Activated T-cell treated with anti-CD3 and anti-CD28 coated beads, Interleukin-2, amount 50 U/mL, for 72 hours (primary cell): ENCODE measurements around the gene LYZL2. TPM values are rescaled to one million over a fixed set of nuclear protein-coding genes. Genes with fewer than 3 reads are reported as not detected.

Experiments used
- ATAC-seq, 2 donors: fragments of 150-1000 bp; cut with Tn5 transposase; replicated peaks in 1 of 2; 2 replicates each; pipeline ENCODE4 v1.10.0; 2021; ENCODE audit warnings: moderate library complexity in 2 of 2, mild to moderate bottlenecking in 1 of 2
- DNase-seq, 2 donors: peaks; one replicate each; pipeline ENCODE4 v3.0.0; 2021 to 2022; ENCODE audit warnings: mixed read lengths in 1 of 2
- H3K27ac Mint-ChIP-seq: one replicate; pipeline ENCODE4 v1.8.0; 2022; ENCODE audit warnings: mild to moderate bottlenecking, moderate library complexity, mixed read lengths
- H3K27me3 Mint-ChIP-seq: one replicate; pipeline ENCODE4 v1.8.0; 2022; ENCODE audit warnings: low read depth, mixed read lengths
- H3K36me3 Mint-ChIP-seq, 2 donors: one replicate each; pipeline ENCODE4 v1.8.0; 2022; ENCODE audit warnings: mixed read lengths in 2 of 2, mild to moderate bottlenecking in 1 of 2; ENCODE audit not compliant: insufficient read depth in 2 of 2
- H3K4me1 Mint-ChIP-seq: one replicate; pipeline ENCODE4 v1.8.0; 2022; ENCODE audit warnings: low read depth, mixed read lengths
- H3K4me3 Mint-ChIP-seq, 2 donors: one replicate each; pipeline ENCODE4 v1.8.0; 2022; ENCODE audit warnings: mild to moderate bottlenecking in 2 of 2, mixed read lengths in 2 of 2, moderate library complexity in 2 of 2
- H3K9me3 Mint-ChIP-seq, 2 donors: one replicate each; pipeline ENCODE4 v1.8.0; 2022; ENCODE audit warnings: mixed read lengths in 2 of 2
- total RNA-seq, 2 donors: library from RNA; stranded (reverse); gene quantifications; one replicate each; pipeline ENCODE4 v1.2.3, GENCODE V29; 2022

LYZL2 gene
- total RNA-seq, 2 donors from 2014 or later = not detected

DNA sequence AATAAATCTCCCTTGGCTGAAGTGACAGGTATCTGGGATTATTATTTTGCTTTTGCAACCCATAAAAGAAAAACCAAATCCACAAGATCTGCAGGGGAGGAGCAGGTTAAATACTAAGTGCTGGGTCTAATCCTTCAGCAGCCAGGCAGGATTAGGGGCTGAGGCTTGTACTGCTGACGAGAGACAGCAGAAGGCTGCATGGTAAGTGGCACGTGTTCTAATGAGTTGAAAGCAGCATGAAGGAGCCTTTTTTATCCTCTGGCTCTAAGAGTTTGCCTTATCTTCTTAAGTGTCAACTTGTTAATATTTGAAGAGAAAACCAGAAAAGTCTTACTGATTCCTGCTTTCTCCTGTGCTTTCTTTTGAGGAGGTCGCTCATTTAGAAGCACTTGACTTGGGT, 50.0 kb downstream of the LYZL2 start:
- Mint-ChIP-seq H3K9me3 (no peaks in the 10 kb centered on the region), H3K36me3 (no peaks in the 10 kb centered on the region), H3K27me3 (peaks cover 14% of the 10 kb centered on the region), H3K4me3 (no peak overlapping the region), H3K4me1 (peaks cover 8% of the 10 kb centered on the region), H3K27ac (no peak overlapping the region)
- DNase-seq = no peak
- no peak for ATAC-seq

GRCh38 chr10:30577048-30577447, 52.5 kb downstream of the LYZL2 start:
- Mint-ChIP-seq H3K9me3 (no peaks in the 10 kb centered on the region), H3K4me3 (no peak overlapping the region), H3K27me3 (peaks cover 21% of the 10 kb centered on the region), H3K4me1 (no peaks in the 10 kb centered on the region), H3K27ac (no peak overlapping the region), H3K36me3 (no peaks in the 10 kb centered on the region)
- DNase-seq = no peak
- no peak for ATAC-seq

DNA sequence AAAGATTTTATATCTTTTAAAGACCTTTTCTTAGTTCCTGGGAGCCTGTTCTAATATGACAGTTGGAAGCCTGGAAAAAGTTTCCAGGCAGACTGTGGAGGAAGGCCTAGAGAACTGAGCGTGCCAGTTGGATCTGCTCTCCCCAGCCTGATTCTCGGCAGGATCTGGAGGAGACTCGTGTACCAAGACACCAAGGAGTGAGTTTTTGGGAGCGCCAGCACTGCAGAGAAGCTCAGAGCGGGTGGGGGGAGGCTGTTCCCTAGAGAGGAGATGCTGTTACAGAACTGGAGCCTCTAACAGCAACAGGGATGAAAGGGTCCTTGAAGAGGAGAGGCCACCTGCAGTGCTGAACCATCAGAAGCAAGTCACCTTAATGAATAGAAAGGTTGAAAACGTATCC, 52.9 kb downstream of the LYZL2 start:
- Mint-ChIP-seq H3K9me3 (no peaks in the 10 kb centered on the region), H3K36me3 (no peaks in the 10 kb centered on the region), H3K27me3 (peaks cover 21% of the 10 kb centered on the region), H3K27ac (no peak overlapping the region), H3K4me3 (no peak overlapping the region), H3K4me1 (no peaks in the 10 kb centered on the region)
- no peak for ATAC-seq
- DNase-seq = no peak

- no peaks in the 10 kb centered on the region for H3K36me3 Mint-ChIP-seq
- no peak overlapping the region for H3K27ac Mint-ChIP-seq
- no peaks in the 10 kb centered on the region for H3K4me1 Mint-ChIP-seq
These were observed 55.1 kb downstream of the LYZL2 start for GRCh38 chr10:30574432-30574796.

GRCh38 chr10:30573721-30574431, 55.7 kb downstream of the LYZL2 start:
- Mint-ChIP-seq H3K27me3 (peaks cover 28% of the 10 kb centered on the region), H3K27ac (no peak overlapping the region), H3K36me3 (no peaks in the 10 kb centered on the region), H3K4me3 (no peak overlapping the region), H3K9me3 (peaks cover 0 to 4% of the 10 kb centered on the region in 2 donors), H3K4me1 (no peaks in the 10 kb centered on the region)
- DNase-seq = no peak
- no peak for ATAC-seq

More at GRCh38 chr10:30574432-30574796, 55.1 kb downstream of the LYZL2 start:
- ATAC-seq (no peak), DNase-seq (no peak)
- Mint-ChIP-seq H3K4me3 (no peak overlapping the region), H3K27me3 (peaks cover 28% of the 10 kb centered on the region), H3K9me3 (peaks cover 0 to 4% of the 10 kb centered on the region in 2 donors)

DNA sequence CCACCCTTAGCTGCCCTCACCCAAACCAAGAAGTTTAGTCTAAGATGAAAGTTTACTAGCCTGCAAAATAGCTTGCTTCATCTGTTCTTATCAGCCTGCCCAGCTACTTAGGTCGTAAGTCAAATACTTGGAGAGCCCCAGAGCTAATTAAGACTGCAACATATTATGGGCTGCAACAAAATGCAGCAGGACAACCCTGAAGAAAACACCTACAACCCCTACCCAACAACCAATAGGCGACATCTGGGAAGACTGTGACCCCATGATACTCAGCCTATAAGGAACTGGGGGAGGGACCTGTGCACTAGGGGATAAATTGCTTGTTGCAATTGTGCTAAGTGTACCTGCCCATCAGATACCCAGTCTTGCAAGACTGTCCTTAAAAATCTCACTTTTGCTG, 64.1 kb downstream of the LYZL2 start:
- no peak overlapping the region for H3K27ac Mint-ChIP-seq

GRCh38 chr10:30562787-30563186, 66.8 kb downstream of the LYZL2 start:
- ATAC-seq (peak; percentile 95 to 98), DNase-seq (peak; percentile 63 to 67)
- no peaks in the 10 kb centered on the region for H3K9me3 Mint-ChIP-seq
- peaks cover 15% of the 10 kb centered on the region for H3K27me3 Mint-ChIP-seq
- no peaks in the 10 kb centered on the region for H3K36me3 Mint-ChIP-seq
- H3K27ac Mint-ChIP-seq = no peak overlapping the region
- H3K4me3 Mint-ChIP-seq = no peak overlapping the region
- H3K4me1 Mint-ChIP-seq = peaks cover 10% of the 10 kb centered on the region

More for the DNA sequence above, 64.1 kb downstream of the LYZL2 start:
- DNase-seq (no peak), ATAC-seq (no peak)
- Mint-ChIP-seq H3K36me3 (no peaks in the 10 kb centered on the region), H3K27me3 (peaks cover 25% of the 10 kb centered on the region), H3K4me1 (peaks cover 10% of the 10 kb centered on the region), H3K4me3 (no peak overlapping the region), H3K9me3 (peaks cover 0 to 4% of the 10 kb centered on the region in 2 donors)

Other genes starting within 250 kb of the LYZL2 start
- gene MAP3K8, start 195.6 kb downstream of the LYZL2 start, total RNA-seq = 10 to 100 TPM; 27.0 to 41.1 TPM